ENCODE data around the gene DTWD2. TPM values are rescaled to one million over a fixed set of nuclear protein-coding genes. Genes with fewer than 3 reads are reported as not detected.
"Not testable (repeated sequence)": the region's sequence is repeated elsewhere in the genome, so short reads cannot be mapped to it uniquely, and the experiment has no call there.

Gene DTWD2
- total and polyA plus RNA-seq, 8 donors, result 0.65 to 62.6 (median 5.5) TPM

GRCh38 chr5:118968925-118969375 is 19.4 kb downstream of the DTWD2 start:
- intact Hi-C loops (cut with DNase I; ENCODE audit: low total_unique reads), result no loop called here
- DNase-seq, result peak in 1 of 2 donors; percentile 45
- WGBS, 5 donors, result 57 to 80% (median 66%) methylated on average over 3 to 4 of the region's 4 CpGs
- no peak for TF ChIP-seq POLR2AphosphoS5 (IDR thresholded peaks at IDR 0.05)
- TF ChIP-seq POLR2A (IDR thresholded peaks at IDR 0.05), result no peak
- no peak for TF ChIP-seq EP300 (IDR thresholded peaks at IDR 0.05)
- TF ChIP-seq, protein P1, sequence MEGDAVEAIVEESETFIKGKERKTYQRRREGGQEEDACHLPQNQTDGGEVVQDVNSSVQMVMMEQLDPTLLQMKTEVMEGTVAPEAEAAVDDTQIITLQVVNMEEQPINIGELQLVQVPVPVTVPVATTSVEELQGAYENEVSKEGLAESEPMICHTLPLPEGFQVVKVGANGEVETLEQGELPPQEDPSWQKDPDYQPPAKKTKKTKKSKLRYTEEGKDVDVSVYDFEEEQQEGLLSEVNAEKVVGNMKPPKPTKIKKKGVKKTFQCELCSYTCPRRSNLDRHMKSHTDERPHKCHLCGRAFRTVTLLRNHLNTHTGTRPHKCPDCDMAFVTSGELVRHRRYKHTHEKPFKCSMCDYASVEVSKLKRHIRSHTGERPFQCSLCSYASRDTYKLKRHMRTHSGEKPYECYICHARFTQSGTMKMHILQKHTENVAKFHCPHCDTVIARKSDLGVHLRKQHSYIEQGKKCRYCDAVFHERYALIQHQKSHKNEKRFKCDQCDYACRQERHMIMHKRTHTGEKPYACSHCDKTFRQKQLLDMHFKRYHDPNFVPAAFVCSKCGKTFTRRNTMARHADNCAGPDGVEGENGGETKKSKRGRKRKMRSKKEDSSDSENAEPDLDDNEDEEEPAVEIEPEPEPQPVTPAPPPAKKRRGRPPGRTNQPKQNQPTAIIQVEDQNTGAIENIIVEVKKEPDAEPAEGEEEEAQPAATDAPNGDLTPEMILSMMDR (IDR thresholded peaks at IDR 0.05), result no peak
- H3K36me3 ChIP-seq, result no peaks in the 10 kb centered on the region
- no peaks in the 10 kb centered on the region for H3K9me3 ChIP-seq
- H3K27ac ChIP-seq, result no peak overlapping the region
- H3K27me3 ChIP-seq, result no peaks in the 10 kb centered on the region
- H3K4me3 ChIP-seq, result no peak overlapping the region
- H3K4me1 ChIP-seq, result peaks cover 0 to 12% (median 3%) of the 10 kb centered on the region in 4 donors

DNA sequence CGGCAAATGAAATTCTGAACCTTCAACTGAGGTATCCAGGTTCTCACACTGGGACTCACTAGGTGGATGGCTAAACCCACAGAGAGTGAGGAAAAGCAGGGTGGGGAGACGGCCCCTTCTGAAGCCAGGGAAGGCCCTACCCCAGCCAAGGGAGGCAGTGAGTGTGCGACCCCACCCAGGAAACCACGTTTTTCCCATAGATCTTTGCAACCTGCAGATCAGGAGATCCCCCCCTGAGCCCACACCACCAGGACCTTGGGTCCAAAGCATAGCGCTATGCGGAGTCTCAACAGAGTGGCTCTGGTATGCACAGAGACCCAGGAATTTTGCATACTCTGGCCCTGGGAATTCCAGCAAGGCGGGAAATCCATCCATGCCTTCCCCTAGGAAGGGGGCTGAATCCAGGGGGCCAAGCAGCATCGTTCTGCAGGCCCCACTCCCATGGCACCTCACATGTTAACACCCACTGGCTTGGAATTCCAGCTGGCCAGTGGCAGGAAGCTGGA is 19.9 kb downstream of the DTWD2 start:
- intact Hi-C loops (cut with DNase I; ENCODE audit: low total_unique reads), result no loop called here
- H3K36me3 ChIP-seq, result no peaks in the 10 kb centered on the region
- H3K9me3 ChIP-seq, result no peaks in the 10 kb centered on the region
- no peak for DNase-seq
- no peak overlapping the region for H3K4me3 ChIP-seq
- peaks cover 0 to 12% (median 3%) of the 10 kb centered on the region in 4 donors for H3K4me1 ChIP-seq
- no peaks in the 10 kb centered on the region for H3K27me3 ChIP-seq
- TF ChIP-seq, protein P1 (IDR thresholded peaks at IDR 0.05), result no peak
- no peak for TF ChIP-seq EP300 (IDR thresholded peaks at IDR 0.05)
- TF ChIP-seq POLR2A (IDR thresholded peaks at IDR 0.05), result no peak
- TF ChIP-seq POLR2AphosphoS5 (IDR thresholded peaks at IDR 0.05), result no peak
- no peak overlapping the region for H3K27ac ChIP-seq
- WGBS, 5 donors, result 88 to 93% (median 91%) methylated on average over 5 to 8 of the region's 8 CpGs

- DNase-seq, result no peak
- Histone ChIP-seq H3K4me3 (no peak overlapping the region), H3K27ac (no peak overlapping the region), H3K27me3 (no peaks in the 10 kb centered on the region), H3K9me3 (no peaks in the 10 kb centered on the region), H3K36me3 (no peaks in the 10 kb centered on the region), H3K4me1 (peaks cover 0 to 12% (median 3%) of the 10 kb centered on the region in 4 donors)
- 39 to 69% (median 51%) methylated on average over 2 of the region's 2 CpGs for WGBS, 5 donors
- TF ChIP-seq EP300 (IDR thresholded peaks at IDR 0.05) (no peak), POLR2AphosphoS5 (IDR thresholded peaks at IDR 0.05) (no peak), POLR2A (IDR thresholded peaks at IDR 0.05) (no peak)
- TF ChIP-seq, protein P1 (IDR thresholded peaks at IDR 0.05), result no peak
- intact Hi-C loops (cut with DNase I; ENCODE audit: low total_unique reads), result no loop called here
Observed at GRCh38 chr5:118967059-118967508, 21.3 kb downstream of the DTWD2 start.

DNA sequence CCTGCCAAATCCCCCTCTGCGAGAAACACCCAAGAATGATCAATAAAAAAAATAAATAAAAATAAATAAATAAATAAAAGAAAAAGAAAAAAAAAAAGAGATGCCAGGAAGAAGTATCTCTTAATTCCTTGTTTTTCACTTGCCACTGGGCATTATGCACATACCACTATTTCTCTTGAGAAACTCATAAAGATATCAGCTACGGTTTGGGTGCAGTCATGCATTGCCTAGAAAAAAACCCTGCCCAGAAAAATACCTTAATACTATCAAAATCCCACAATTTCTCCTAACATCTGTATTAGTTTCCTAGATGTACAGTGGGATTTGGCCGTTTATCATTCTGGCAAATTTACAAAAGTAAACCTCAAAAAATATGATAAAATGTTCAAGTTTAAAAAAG is 22.5 kb downstream of the DTWD2 start:
- H3K9me3 ChIP-seq, result no peaks in the 10 kb centered on the region
- intact Hi-C loops (cut with DNase I; ENCODE audit: low total_unique reads), result no loop called here
- H3K27me3 ChIP-seq, result no peaks in the 10 kb centered on the region
- no peaks in the 10 kb centered on the region for H3K36me3 ChIP-seq
- no peak for DNase-seq
- WGBS, 5 donors, result 73 to 94% (median 85%) methylated on average over 3 of the region's 3 CpGs
- no peak overlapping the region for H3K27ac ChIP-seq
- TF ChIP-seq POLR2A (IDR thresholded peaks at IDR 0.05) (no peak), EP300 (IDR thresholded peaks at IDR 0.05) (no peak), POLR2AphosphoS5 (IDR thresholded peaks at IDR 0.05) (no peak)
- TF ChIP-seq, protein P1 (IDR thresholded peaks at IDR 0.05), result no peak
- H3K4me1 ChIP-seq, result peaks cover 0 to 12% (median 3%) of the 10 kb centered on the region in 4 donors
- H3K4me3 ChIP-seq, result no peak overlapping the region

DNA sequence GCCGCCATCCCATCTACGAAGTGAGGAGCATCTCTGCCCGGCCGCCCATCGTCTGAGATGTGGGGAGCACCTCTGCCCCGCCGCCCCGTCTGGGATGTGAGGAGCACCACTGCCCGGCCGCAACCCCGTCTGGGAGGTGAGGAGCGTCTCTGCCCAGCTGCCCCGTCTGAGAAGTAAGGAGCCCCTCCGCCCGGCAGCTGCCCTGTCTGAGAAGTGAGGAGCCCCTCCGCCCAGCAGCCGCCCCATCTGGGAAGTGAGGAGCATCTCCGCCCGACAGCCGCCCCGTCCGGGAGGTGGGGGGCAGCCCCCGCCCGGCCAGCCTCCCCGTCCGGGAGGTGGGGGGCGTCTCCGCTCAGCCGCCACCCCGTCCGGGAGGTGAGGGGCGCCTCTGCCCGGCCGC is 23.4 kb downstream of the DTWD2 start:
- not testable (repeated sequence) for H3K4me3 ChIP-seq

DNA sequence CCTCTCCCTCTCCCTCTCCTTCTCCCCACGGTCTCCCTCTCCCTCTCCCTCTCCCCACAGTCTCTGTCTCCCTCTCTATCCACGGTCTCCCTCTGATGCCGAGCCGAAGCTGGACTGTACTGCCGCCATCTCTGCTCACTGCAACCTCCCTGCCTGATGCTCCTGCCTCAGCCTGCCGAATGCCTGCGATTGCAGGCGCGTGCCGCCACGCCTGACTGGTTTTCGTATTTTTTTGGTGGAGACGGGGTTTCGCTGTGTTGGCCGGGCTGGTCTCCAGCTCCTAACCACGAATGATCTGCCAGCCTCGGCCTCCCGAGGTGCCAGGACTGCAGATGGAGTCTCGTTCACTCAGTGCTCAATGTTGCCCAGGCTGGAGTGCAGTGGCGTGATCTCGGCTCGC is 24.0 kb downstream of the DTWD2 start:
- DNase-seq; H3K27me3 ChIP-seq; H3K36me3 ChIP-seq; intact Hi-C loops (cut with DNase I; ENCODE audit: low total_unique reads); H3K4me3 ChIP-seq; H3K27ac ChIP-seq; H3K9me3 ChIP-seq: not testable (repeated sequence)
- 88 to 97% (median 93%) methylated on average over 13 to 22 of the region's 22 CpGs for WGBS, 5 donors
- H3K4me1 ChIP-seq, result peaks cover 0 to 10% (median 3%) of the 10 kb centered on the region in 4 donors

More for the DNA sequence above, 23.4 kb downstream of the DTWD2 start:
- 96 to 100% (median 97%) methylated on average over 17 to 34 of the region's 34 CpGs for WGBS, 5 donors
- H3K27me3 ChIP-seq; H3K36me3 ChIP-seq; DNase-seq; H3K9me3 ChIP-seq; intact Hi-C loops (cut with DNase I; ENCODE audit: low total_unique reads); H3K27ac ChIP-seq: not testable (repeated sequence)
- peaks cover 0 to 12% (median 3%) of the 10 kb centered on the region in 4 donors for H3K4me1 ChIP-seq
